ENCODE data around the gene SLC35F6. TPM values are rescaled to one million over a fixed set of nuclear protein-coding genes. Genes with fewer than 3 reads are reported as not detected.

Gene SLC35F6
- total and polyA plus RNA-seq, 4 donors, result 14.8 to 49.9 (median 21.4) TPM

DNA sequence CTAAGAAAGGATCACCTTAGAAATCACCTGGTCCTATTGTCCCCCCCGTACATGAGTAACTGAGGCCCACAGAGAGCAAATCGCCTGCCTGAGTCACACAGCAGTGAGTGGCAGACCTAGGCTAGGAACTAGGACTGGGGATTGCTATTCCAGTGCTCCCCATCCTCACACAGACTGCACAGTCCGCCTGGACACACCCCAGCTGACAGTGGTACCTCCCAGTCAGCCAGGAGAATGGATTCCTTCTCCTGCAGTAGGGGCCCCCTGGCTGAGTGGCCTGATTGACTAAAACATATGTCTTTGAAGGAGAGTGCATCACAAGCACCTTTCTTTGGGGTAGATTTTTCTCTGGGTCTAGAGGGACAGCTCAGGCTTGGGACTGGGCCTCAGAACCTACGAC lies 32.4 kb upstream of the SLC35F6 start:
- Histone ChIP-seq H3K27me3 (ENCODE audit: control insufficient read depth in 3 of 3, insufficient read depth in 3 of 3, low read length in 2 of 3) (peaks cover 0 to 5% (median 0%) of the 10 kb centered on the region in 3 donors), H3K27ac (ENCODE audit: low read depth in 1 of 2, low read length in 1 of 2) (no peak overlapping the region), H3K4me1 (ENCODE audit: control insufficient read depth in 5 of 5, insufficient read depth in 5 of 5, low read length in 5 of 5) (peaks cover 0 to 38% (median 11%) of the 10 kb centered on the region in 5 donors), H3K4me3 (no peak overlapping the region), H3K9me3 (ENCODE audit: control insufficient read depth in 4 of 4, insufficient read depth in 3 of 4, low read length in 3 of 4) (peaks cover 0 to 2% (median 0%) of the 10 kb centered on the region in 4 donors), H3K36me3 (ENCODE audit: control insufficient read depth in 4 of 4, insufficient read depth in 4 of 4, low read length in 4 of 4) (peaks cover 0 to 5% (median 0%) of the 10 kb centered on the region in 4 donors), H3K9ac (ENCODE audit: insufficient read depth in 1 of 2, low read length in 2 of 2) (no peak overlapping the region)
- TF ChIP-seq, protein P1, sequence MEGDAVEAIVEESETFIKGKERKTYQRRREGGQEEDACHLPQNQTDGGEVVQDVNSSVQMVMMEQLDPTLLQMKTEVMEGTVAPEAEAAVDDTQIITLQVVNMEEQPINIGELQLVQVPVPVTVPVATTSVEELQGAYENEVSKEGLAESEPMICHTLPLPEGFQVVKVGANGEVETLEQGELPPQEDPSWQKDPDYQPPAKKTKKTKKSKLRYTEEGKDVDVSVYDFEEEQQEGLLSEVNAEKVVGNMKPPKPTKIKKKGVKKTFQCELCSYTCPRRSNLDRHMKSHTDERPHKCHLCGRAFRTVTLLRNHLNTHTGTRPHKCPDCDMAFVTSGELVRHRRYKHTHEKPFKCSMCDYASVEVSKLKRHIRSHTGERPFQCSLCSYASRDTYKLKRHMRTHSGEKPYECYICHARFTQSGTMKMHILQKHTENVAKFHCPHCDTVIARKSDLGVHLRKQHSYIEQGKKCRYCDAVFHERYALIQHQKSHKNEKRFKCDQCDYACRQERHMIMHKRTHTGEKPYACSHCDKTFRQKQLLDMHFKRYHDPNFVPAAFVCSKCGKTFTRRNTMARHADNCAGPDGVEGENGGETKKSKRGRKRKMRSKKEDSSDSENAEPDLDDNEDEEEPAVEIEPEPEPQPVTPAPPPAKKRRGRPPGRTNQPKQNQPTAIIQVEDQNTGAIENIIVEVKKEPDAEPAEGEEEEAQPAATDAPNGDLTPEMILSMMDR (IDR thresholded peaks at IDR 0.05; ENCODE audit: control extremely low read depth, extremely low read depth), result no peak
- WGBS, 2 donors, result 88 to 92% methylated on average over 4 of the region's 4 CpGs
- DNase-seq (no peak), ATAC-seq (ENCODE audit: insufficient read depth, low FRiP score) (no peak)

DNA sequence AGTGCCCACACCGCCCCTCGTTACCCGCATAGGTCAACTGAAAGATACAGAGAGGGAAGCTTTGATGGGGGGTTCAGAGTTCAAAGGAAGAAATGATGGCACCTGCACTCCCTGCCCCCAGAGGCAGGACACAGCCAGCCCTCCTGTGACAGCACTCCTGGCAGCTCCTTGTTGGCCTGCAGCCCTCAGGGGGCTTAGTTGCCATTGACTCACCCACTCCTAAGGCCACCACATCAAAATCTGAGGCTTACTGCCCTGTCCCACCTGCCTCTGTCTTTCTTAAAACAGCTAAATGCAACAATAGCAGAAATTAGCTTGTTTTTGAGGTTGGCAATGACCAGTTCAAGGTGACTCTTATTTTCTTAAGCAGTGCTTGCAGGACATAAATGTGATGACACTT lies 31.6 kb upstream of the SLC35F6 start:
- Histone ChIP-seq H3K4me1 (ENCODE audit: control insufficient read depth in 5 of 5, insufficient read depth in 5 of 5, low read length in 5 of 5) (peaks cover 0 to 38% (median 11%) of the 10 kb centered on the region in 5 donors), H3K4me3 (no peak overlapping the region), H3K27me3 (ENCODE audit: control insufficient read depth in 3 of 3, insufficient read depth in 3 of 3, low read length in 2 of 3) (peaks cover 0 to 4% (median 0%) of the 10 kb centered on the region in 3 donors), H3K9ac (ENCODE audit: insufficient read depth in 1 of 2, low read length in 2 of 2) (peak overlapping the region in 1 of 2 donors; percentile 38), H3K27ac (ENCODE audit: low read depth in 1 of 2, low read length in 1 of 2) (no peak overlapping the region), H3K9me3 (ENCODE audit: control insufficient read depth in 4 of 4, insufficient read depth in 3 of 4, low read length in 3 of 4) (peaks cover 0 to 2% (median 0%) of the 10 kb centered on the region in 4 donors), H3K36me3 (ENCODE audit: control insufficient read depth in 4 of 4, insufficient read depth in 4 of 4, low read length in 4 of 4) (peaks cover 0 to 5% (median 0%) of the 10 kb centered on the region in 4 donors)
- 92 to 97% methylated on average over 3 of the region's 3 CpGs for WGBS, 2 donors
- DNase-seq (no peak), ATAC-seq (ENCODE audit: insufficient read depth, low FRiP score) (no peak)
- TF ChIP-seq, protein P1 (IDR thresholded peaks at IDR 0.05; ENCODE audit: control extremely low read depth, extremely low read depth), result no peak

DNA sequence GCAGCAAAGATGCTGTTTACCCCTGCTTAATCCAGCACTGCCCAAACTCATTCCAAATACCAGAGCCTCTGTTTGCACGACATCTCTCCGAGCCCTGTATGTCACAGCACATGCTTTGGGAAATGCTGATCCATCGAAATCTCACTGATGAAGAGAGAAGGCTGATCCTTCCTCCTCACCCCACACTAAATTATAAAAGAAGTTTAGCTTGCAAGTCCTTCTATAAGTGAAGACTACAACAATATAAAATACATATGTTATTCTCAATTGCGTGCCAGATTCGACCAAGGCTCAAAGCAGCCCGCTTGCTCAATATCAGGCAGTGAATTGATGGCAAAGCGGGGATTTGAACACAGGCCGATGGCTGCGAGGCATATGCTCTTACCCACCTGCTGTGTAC lies 30.7 kb upstream of the SLC35F6 start:
- 85 to 90% methylated on average over 9 of the region's 9 CpGs for WGBS, 2 donors
- TF ChIP-seq, protein P1 (IDR thresholded peaks at IDR 0.05; ENCODE audit: control extremely low read depth, extremely low read depth), result no peak

DNA sequence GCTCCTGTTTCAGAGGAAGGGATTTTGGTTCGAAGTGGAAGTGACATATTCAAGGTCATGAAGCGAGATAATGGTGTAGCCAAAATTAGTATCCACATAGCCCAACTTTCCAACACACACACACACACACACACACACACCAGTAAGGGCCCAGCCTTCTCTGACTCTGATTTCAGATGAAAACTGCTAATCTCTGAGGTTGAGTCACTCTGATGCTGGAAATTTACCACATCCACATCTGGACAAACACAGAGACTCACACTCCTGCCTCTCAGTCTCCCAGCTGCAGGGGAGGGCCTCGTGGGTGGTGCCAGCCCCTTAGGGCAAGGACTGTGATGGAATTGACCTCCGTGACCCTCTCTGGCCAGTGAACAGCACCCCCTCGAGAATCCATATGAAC lies 29.0 kb upstream of the SLC35F6 start:
- ATAC-seq (ENCODE audit: insufficient read depth, low FRiP score) (no peak), DNase-seq (peak in 2 of 3 donors; percentile 48 to 56)
- no peak overlapping the region for H3K9ac ChIP-seq (ENCODE audit: insufficient read depth in 1 of 2, low read length in 2 of 2)
- H3K27ac ChIP-seq (ENCODE audit: low read depth in 1 of 2, low read length in 1 of 2), result no peak overlapping the region
- H3K36me3 ChIP-seq (ENCODE audit: control insufficient read depth in 4 of 4, insufficient read depth in 4 of 4, low read length in 4 of 4), result no peaks in the 10 kb centered on the region
- H3K9me3 ChIP-seq (ENCODE audit: control insufficient read depth in 4 of 4, insufficient read depth in 3 of 4, low read length in 3 of 4), result no peaks in the 10 kb centered on the region
- H3K4me1 ChIP-seq (ENCODE audit: control insufficient read depth in 5 of 5, insufficient read depth in 5 of 5, low read length in 5 of 5), result peaks cover 0 to 38% (median 11%) of the 10 kb centered on the region in 5 donors
- TF ChIP-seq, protein P1 (IDR thresholded peaks at IDR 0.05; ENCODE audit: control extremely low read depth, extremely low read depth), result no peak
- H3K4me3 ChIP-seq, result no peak overlapping the region
- no peaks in the 10 kb centered on the region for H3K27me3 ChIP-seq (ENCODE audit: control insufficient read depth in 3 of 3, insufficient read depth in 3 of 3, low read length in 2 of 3)
- 63 to 79% methylated on average over 5 of the region's 5 CpGs for WGBS, 2 donors

More for the DNA sequence above, 30.7 kb upstream of the SLC35F6 start:
- H3K4me1 ChIP-seq (ENCODE audit: control insufficient read depth in 5 of 5, insufficient read depth in 5 of 5, low read length in 5 of 5), result peaks cover 0 to 38% (median 11%) of the 10 kb centered on the region in 5 donors
- no peaks in the 10 kb centered on the region for H3K9me3 ChIP-seq (ENCODE audit: control insufficient read depth in 4 of 4, insufficient read depth in 3 of 4, low read length in 3 of 4)
- ATAC-seq (ENCODE audit: insufficient read depth, low FRiP score) (no peak), DNase-seq (peak; percentile 62 to 92 (median 89))
- H3K9ac ChIP-seq (ENCODE audit: insufficient read depth in 1 of 2, low read length in 2 of 2), result no peak overlapping the region
- H3K27ac ChIP-seq (ENCODE audit: low read depth in 1 of 2, low read length in 1 of 2), result no peak overlapping the region
- H3K27me3 ChIP-seq (ENCODE audit: control insufficient read depth in 3 of 3, insufficient read depth in 3 of 3, low read length in 2 of 3), result no peaks in the 10 kb centered on the region
- peaks cover 0 to 5% (median 0%) of the 10 kb centered on the region in 4 donors for H3K36me3 ChIP-seq (ENCODE audit: control insufficient read depth in 4 of 4, insufficient read depth in 4 of 4, low read length in 4 of 4)
- H3K4me3 ChIP-seq, result no peak overlapping the region

All from lung (tissue), 12 donors.